GM19351 (cell line): ENCODE data around the gene ZFR2.

Experiments
- ATAC-seq: cut with Tn5 transposase; IDR thresholded peaks from one replicate; pipeline ENCODE4 v1.9.1; 2021; ENCODE audit warnings: mild to moderate bottlenecking, moderate library complexity; ENCODE audit not compliant: unreplicated experiment

Gene ZFR2

DNA sequence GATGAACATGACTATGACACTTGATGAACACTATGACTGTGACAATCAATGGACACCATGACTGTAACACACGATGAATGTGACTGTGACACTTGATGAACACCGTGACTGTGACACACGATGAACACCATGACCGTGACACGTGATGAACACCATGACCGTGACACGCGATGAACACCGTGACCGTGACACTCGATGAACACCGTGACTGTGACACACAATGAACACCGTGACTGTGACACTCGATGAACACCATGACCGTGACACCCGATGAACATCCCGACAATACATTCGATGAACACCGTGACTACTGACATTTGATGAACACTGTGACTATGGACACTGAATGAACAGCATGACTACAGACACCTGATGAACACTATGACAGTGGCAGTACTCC, 30.9 kb downstream of the ZFR2 start:
- ATAC-seq: no peak

DNA sequence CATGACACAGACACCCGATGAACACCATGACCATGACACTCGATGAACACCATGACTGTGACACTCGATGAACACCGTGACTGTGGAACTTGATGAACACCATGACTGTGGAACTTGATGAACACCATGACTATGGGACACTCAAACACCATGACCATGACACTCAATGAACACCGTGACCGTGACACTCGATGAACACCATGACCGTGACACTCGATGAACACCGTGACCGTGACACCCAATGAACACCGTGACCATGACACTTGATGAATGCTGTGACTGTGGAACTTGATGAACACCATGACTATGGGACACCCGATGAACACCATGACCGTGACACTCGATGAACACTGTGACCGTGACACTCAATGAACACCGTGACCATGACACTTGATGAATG, 31.5 kb downstream of the ZFR2 start:
- no peak for ATAC-seq

DNA sequence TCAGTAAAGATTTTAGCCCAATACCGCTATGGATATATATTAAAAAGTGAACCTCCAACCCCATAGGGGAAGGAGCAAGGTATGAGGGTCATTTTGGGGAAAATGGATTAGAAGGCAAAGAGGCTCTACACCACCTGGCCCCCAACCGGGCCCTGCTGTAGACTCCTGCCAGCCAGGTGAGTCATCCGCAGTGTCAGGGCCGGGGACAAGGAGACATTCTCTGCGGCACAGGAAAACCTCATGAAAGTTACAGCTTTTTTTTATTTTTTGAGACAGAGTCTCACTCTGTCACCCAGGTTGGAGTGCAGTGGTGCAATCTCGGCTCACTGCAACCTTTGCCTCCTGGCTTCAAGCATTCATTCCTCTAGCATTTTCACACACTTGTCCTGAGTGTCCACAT, 32.0 kb downstream of the ZFR2 start:
- no peak for ATAC-seq

DNA sequence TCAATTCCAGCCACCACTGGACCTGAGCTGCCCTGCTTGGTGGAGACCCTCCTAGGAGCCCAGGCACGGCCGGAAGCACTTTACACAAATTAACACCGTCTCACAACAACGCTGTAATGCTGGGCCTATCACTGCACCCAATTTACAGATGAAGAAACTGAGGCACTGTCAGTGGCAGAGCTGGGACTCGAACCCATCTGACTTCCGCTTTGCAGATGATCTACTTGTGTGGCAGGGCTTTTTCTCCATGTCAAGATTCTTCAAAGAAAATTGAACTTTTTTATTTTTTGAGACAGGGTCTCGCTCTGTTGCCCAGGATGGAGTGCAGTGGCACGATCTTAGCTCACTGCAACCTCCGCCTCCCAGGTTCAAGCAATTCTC, 33.8 kb downstream of the ZFR2 start:
- no peak for ATAC-seq

DNA sequence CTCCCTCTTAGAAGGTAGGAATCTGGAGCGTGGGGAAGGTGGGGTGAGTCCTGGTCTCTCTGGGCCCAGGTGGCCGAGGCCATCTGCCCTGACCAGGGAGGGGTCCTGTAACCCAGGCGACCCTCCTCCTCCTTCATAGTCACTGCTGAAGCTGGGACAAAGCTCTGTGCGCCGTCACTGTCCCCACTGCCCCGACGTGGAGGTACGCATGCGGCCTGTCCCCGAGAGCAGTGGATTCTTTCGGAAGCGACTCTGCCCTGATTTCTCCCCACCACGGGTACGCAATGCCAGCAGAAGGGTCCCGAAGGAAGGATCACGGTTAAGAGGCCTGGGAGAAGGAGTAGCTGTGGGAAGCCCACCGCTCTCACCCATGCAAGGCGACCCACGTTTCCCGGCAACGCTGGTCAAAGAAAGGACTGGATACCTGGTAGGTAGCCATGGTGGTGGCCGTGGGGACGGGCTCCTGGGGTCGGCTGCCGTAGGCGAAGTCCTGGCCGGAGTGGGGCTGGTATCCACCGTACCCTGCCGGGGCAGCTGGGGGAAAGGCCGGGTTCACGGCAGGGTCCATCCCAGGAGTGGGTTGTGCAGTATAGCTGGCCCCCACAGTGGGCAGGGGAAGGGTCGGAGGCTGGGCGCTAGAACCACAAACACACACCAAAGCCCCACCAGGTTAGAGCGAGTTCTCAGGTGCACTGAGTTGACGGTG, 34.3 kb downstream of the ZFR2 start:
- no peak for ATAC-seq

DNA sequence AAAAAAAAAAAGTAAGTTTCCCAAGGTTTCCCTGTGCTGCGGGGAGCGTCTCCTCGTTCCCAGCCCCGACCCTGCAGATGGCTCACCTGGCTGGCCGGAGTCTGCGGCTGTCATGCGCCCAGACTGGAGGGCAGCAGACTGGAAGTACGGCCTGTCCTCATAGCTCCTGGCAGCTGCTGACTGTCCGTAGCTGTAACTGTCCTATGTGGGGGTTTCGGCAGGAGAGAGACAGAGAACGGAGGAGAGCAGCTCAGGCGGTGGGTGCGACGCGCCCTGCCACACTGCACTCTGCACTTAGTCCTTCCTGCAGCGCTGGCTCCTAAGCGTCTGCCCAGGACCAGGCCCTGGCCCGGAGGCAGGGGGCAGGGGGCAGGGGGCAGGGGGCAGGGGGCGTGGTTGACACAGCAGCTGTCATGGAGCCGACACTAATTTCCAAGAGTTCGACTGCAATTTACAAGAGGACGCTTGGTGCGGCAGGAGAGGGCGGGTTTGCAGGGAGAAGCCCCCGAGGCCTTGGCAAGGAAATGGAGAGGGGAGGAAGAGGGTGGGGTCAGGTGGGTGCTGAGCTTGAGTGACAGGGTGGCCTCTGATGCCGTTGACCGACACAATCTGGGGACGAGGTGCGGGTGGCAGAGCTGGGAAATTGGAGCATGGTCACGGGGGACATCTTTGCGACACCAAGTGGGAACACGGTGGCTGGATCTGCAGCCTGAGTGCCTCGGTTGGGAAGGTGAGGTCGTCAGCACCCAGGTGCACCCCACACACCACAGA, 35.1 kb downstream of the ZFR2 start:
- ATAC-seq: no peak

DNA sequence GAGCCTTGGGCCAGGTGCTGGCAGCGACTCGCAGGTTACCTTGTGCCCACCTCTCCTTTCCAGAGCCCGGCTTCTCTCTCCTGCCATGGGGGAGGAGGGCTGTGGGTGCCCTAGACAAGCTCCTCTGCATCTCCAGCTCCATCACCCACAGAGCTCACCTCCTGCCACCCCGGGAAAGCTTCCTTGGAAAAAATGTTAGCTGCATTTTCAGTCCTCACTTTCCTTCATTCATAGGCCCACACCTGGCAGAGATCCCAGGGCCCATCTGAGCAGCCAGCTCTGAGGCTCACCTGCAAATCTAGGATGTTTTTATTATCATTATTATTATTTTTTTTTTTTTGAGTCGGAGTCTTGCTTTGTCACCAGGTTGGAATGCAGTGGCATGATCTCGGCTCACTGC, 36.8 kb downstream of the ZFR2 start:
- ATAC-seq: no peak

DNA sequence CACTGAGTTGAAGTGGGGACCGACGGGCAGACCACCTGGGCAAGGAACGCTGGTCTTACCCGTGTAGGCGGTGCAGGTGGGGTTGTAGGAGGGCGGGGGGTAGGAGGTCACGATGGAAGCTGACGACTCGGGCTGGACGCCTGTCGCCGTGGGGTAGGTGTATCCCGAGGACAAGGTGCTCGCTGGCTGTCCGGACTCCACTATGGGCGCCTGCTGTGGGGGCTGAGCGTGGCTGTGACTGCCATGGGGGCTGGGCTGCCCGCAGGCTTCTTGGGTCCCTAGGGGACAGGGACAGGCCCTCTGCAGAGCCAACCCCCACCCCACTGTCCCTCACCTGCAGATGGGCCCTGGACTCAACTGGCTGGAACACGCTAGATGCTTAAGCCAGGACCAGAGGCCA, 37.2 kb downstream of the ZFR2 start:
- ATAC-seq: no peak

DNA sequence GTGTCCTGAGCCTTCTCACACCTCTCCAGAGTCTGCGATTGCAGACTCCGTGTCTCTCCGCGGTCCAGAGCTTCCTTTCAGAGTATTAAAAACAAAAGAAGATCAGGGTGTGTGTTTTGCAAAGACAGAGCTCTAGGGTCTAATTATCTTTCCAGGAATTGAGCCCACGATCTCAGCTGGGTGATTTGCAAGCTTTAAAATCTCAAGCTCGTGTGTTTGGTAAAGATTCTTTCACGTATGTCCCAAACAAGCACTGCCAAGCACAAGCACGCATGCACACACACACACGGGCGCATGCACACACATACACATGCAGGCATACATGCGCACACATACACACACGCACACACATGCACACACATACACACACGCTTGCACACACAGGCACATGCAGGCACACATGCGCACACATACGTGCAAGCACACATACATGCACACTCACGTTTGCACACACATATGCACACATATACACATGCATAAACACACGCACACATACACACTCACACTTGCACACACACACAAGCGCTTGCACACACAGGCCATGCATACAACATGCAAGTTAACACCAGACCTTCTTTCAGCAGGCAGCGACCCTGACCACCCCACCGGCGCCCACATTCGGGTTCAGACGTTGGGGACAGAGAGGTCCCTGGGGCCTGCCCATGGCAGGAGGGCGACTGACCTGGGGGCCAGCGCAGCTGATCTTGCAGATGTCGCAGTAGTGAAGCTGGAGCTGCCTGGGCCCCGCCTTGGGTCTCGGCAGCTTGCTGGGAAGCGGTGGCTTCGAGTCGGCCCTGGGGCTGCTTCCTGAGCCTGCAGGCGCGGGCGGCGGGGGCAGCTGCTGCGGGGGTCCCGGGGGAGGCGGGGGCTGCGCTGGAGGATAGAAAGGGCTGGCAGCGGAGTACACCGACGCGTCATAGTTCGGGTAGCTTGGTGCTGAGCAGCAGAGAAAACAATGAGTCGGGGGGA, 37.9 kb downstream of the ZFR2 start:
- ATAC-seq: no peak

DNA sequence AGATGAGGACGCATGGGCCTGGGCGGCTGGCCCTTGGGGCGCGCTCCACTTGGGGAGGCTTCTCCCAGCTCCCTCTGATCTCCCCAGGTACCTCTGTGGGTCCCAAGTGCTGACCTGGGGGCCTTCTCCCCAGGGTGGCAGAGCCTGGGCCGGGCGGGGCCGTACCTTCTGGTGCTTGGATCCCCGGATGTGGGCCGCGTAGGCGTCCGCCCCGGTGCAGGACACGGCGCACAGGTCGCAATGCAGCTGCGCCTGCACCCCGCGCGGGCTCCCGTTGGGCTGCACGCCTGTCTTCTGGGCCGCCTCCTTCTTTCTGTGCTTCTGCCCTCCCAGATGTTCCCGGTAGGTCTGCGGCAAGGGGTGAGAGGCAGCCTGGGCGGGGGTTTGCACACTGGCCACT, 41.5 kb downstream of the ZFR2 start:
- no peak for ATAC-seq

DNA sequence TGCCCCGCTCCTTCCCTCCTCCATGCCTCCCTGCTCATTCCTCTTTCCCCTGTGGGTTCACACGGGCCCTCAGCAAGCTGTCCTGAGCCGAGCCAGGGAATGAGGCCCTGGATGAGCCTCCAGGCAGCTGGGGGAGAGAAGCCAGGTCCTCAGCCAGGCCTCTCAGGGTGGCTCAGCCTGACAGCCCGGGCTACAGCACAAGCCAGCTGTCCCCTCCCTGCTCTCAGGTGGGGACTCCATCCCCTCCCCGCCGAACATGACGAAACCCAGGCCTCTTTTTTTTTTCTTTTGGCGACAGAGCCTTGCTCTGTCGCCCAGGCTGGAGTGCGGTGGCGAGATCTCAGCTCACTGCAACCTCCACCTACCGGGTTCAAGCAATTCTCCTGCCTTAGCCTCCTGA, 42.7 kb downstream of the ZFR2 start:
- ATAC-seq: no peak

DNA sequence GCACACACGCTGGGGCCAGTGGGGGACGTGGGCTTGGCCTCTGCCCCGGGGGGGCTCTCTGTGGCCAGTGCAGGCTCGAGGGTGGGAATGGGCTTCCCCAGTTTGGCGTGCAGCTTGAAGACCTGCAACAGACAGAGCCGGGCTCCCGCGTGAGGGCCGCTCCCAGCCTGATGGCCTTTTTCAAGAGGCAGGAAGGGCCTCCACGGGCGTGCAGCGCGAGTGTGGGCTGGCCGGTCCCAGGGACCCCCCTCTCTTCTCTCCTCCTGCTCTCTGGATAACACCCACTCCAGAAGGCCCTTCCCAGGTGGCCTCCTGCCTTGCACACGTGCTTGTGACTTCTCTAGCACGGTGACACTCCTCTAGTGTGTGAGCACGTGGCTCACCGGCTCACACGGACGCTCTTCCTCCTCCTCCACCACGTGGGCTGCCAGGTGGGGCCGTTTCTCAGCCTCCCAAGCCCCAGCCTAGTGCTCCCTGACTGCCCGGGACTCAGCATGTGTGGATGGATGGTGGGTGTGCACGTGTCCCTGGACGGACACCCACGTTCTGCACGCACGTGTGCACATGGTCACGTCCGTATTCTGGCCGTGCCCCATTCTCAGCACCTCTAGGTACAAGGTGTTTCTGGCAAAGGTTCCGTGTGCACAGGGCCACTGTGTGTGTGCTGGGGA, 43.4 kb downstream of the ZFR2 start:
- no peak for ATAC-seq

DNA sequence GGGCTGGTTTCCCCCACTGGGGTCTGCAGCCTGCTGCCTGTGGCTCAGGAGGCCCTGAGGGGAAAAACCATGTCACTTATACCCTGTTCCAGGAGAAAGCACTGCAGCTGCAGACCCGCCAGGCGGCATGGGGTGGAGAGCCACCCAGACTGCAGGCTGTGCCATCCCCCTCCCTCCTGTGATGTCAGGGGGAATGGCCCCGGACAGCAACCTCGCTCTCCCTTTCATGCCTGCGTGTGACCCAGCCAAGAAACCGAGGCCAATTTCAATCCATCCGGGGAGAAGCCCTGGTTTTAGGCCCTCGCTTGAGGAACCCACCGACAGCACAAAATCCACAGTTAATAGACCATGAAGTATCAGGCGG, 45.5 kb downstream of the ZFR2 start:
- no peak for ATAC-seq

DNA sequence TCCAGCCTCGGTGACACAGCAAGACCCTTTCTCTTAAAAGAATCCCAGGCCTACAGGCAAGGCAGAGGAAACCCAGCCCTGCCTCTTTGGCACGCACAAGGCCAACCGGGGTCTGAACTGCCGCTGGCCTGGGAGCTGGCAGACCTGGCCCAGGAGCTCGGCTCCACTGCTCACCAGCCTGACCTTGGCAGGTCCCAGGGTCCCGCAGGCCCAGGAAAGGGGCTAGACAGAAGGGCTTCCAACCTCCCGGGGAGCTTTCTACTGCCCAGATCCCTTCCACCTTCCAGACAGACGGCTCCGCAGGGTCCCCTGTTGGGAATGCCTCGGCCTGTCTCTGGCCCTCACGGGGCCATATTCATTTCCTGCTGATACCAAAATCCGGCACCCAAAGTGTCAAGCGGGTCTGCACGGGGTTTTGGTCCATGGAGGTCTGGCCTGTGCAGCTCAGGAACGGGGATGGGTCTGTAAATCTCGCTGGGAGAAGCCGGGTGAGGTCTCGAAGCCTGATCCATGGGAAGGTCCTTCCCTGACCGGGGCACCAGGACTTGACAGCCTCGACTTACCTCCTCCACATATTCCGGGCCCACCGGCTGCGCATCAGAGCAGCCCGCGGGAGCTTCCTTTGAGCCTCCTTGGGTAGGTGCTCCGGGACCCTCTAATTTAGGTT, 46.0 kb downstream of the ZFR2 start:
- no peak for ATAC-seq

DNA sequence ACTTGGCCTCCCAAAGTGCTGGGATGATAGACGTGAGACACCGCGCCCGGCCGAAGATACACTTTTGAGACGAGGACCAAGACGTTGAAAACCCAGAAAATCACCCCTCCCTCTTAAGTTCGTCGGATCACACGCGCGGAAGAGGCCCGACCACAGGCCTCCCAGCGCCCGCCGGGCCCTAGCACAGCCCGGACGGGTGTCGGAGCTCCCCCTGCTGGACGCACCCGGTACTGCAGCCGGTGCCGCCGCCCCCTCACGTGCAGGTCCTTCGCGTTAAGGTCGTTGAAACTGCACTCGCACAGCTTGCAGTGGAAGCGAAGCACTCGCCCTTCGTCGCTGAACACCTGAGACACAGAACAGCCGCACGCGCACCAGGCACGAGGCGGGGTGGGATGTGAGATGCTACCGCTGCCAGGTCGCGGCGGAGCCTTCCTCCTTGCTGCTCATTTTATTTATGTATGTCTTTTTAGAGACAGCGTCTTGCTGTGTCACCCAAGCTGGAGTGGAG, 46.9 kb downstream of the ZFR2 start:
- ATAC-seq: no peak

DNA sequence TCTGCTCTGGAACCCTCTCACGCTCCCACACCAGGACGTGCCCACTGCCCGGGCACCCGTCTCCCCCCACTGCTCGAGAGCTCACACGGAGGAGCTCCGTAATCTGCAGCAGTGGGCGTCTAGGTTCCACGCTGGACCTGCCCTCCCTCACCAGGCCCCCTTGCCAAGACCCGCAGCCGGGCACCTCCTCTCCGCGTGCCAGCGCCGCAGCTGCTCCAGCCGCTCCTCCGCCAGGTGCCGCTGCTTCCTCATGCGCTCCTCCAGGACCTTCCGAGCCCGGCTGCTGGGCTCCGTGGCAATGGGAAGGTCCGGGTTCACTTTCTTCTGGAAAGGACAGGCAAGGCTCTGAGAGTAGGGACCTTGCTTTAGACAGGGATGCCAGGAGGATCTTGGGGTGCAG, 47.7 kb downstream of the ZFR2 start:
- ATAC-seq: no peak

DNA sequence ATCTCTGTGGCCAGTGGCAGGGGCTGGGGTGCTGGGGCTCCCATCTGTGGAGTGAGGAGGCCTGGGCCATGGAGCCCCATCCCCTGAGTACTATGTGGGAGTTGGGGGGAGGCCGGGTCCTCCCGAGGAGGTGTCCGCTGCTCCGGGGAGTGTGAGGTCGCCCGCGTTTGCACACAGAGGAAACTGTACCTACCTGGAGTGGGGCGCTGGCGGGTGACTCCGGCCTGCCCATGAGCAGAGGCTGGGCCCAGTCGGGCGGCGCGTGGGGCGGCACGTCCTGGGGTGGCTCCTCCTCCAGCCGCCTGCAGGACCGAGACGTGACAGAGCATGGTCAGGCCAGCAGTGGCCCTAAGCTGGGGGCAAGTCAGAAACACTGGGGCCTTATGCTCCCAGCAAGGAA, 48.8 kb downstream of the ZFR2 start:
- ATAC-seq: no peak

DNA sequence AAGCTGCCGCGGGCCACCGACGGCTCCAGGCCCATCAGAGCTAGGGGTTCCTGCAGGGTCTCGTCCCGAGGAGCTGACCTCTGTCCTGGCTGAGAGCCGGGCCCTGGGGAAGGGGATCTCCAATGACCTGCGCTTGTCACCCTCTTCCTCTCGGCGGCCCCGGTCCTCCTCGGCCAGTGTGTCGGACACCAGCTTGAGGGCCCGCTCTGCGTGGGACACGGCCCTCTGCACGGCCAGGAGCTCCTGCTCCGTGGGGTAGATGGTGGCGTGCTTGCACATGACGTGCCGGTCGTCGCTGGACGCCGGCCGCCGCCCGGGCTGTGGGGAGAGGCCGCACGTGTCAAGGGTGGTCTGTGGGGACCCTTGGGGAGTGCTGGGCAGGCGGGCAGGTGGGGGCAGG, 49.9 kb downstream of the ZFR2 start:
- ATAC-seq: no peak

DNA sequence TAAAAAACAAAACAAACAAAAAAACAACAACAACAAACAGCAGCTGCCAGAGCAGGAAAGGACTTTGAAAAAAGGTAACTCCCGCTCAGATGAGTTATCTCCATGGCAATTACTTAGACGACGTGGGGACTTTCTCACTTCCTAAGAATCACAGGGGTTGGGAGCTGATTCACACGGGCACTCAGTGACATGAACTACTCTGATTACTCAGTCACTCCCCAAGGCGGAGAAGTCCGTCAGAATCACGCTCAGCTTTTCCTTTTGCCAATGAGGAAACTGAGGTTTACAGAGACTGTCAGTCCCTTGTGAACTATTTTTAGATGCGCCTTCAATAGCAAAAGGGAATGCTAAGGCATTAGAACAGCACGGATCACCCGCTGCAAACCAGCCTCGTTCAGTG, 50.4 kb downstream of the ZFR2 start:
- no peak for ATAC-seq

DNA sequence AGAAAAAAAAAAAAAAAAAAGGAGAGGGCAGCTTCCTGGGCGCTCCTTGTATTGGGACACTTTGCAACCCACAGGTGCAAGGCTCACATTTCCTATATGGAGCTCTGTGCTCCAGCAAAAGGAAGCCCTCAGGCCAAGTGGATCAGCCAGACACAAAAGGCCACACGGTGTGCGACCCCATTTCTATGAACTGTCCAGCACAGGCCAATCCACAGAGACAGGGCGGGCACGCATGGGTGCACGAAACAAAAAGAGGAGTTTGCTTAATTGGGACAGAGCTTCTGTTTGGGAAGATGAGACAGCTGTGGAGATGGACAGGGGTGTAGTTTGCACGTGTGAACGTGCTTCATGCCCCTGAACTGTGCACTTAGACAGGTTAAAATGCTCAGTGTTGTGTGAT, 51.1 kb downstream of the ZFR2 start:
- ATAC-seq: no peak
